Breast epithelium (tissue), 4 donors: ENCODE measurements around the gene RNF150. TPM values are rescaled to one million over a fixed set of nuclear protein-coding genes. Genes with fewer than 3 reads are reported as not detected.

Experiments used
- DNase-seq, 2 donors: peaks; one replicate each; pipeline ENCODE4 v3.0.0-alpha.2; 2019; ENCODE audit warnings: low spot score in 2 of 2
- H3K27ac ChIP-seq, 2 donors: fragments of 200-600 bp; sonication (generic) in 1 of 2; one replicate each; pipeline ENCODE4 v1.5.1; 2016 to 2019; ENCODE audit warnings: mild to moderate bottlenecking in 1 of 2
- H3K27me3 ChIP-seq, 2 donors: fragments of 200-600 bp; sonication (generic) in 1 of 2; one replicate each; pipeline versions ENCODE4 v1.5.1 to v1.6.0; 2017 to 2019; ENCODE audit warnings: control low read depth in 1 of 2, mild to moderate bottlenecking in 1 of 2
- H3K36me3 ChIP-seq: fragments of 200-600 bp; one replicate; pipeline ENCODE4 v1.5.1; 2019
- H3K4me1 ChIP-seq, 2 donors: fragments of 200-600 bp; sonication (generic); one replicate each; pipeline ENCODE4 v1.5.1; 2016 to 2019; ENCODE audit warnings: control low read depth in 1 of 2
- H3K4me3 ChIP-seq, 3 donors: fragments of 200-600 bp; sonication (generic); 1 replicate in 2 of 3; 2 replicates in 1 of 3; pipeline ENCODE4 v1.5.1; 2016 to 2019; ENCODE audit warnings: mild to moderate bottlenecking in 3 of 3, moderate library complexity in 2 of 3
- H3K9me3 ChIP-seq, 2 donors: fragments of 200-600 bp; sonication (generic) in 1 of 2; one replicate each; pipeline ENCODE4 v1.5.1; 2016 to 2019; ENCODE audit warnings: control low read depth in 1 of 2
- CTCF ChIP-seq, 3 donors: fragments of 450-650 bp; IDR thresholded peaks; one replicate each; pipeline ENCODE4 v1.5.1; 2016 to 2017; ENCODE audit warnings: antibody characterized with exemption in 3 of 3, mild to moderate bottlenecking in 3 of 3, moderate library complexity in 3 of 3
- POLR2A ChIP-seq: fragments of 450-650 bp; IDR thresholded peaks from one replicate; pipeline ENCODE4 v1.6.1; 2016; ENCODE audit warnings: antibody characterized with exemption, mild to moderate bottlenecking, moderate library complexity
- POLR2AphosphoS5 ChIP-seq, 3 donors: sonication (generic); formaldehyde crosslinking; IDR thresholded peaks; one replicate each; pipeline ENCODE4 v1.6.1; 2017; ENCODE audit warnings: antibody characterized with exemption in 3 of 3
- intact Hi-C: fragments of 100-400 bp; cut with DNase I; formaldehyde crosslinking; loops from one replicate; pipeline ENCODE4 v1.15.1; 2023; ENCODE audit warnings: low total_unique reads
- total RNA-seq, 3 donors: library from RNA; depleted of rRNA; stranded (reverse); fragments of >200 nt; gene quantifications; one replicate each; pipeline ENCODE4 v1.1.0, GENCODE V29; 2016

The RNF150 gene
- total RNA-seq, 3 donors from 2014 or later: 5.6 to 19.7 (median 14.8) TPM

- DNase-seq: no peak
- TF ChIP-seq CTCF (IDR thresholded peaks at IDR 0.05) (no peak), POLR2A (no peak), POLR2AphosphoS5 (IDR thresholded peaks at IDR 0.05) (no peak)
- intact Hi-C loops: no loop called here
These were observed 207.9 kb downstream of the RNF150 start for GRCh38 chr4:140925417-140925816.

GRCh38 chr4:140924761-140925392 lies 208.4 kb downstream of the RNF150 start:
- TF ChIP-seq CTCF (IDR thresholded peaks at IDR 0.05): no peak
- TF ChIP-seq POLR2AphosphoS5 (IDR thresholded peaks at IDR 0.05): no peak
- TF ChIP-seq POLR2A: no peak
- no peaks in the 10 kb centered on the region for H3K27me3 ChIP-seq
- H3K4me3 ChIP-seq: no peak overlapping the region
- no peaks in the 10 kb centered on the region for H3K36me3 ChIP-seq
- no peak for DNase-seq
- intact Hi-C loops: no loop called here
- H3K9me3 ChIP-seq: no peaks in the 10 kb centered on the region
- no peaks in the 10 kb centered on the region for H3K4me1 ChIP-seq
- no peak overlapping the region for H3K27ac ChIP-seq

More at GRCh38 chr4:140925417-140925816, 207.9 kb downstream of the RNF150 start:
- Histone ChIP-seq H3K9me3 (no peaks in the 10 kb centered on the region), H3K4me3 (no peak overlapping the region), H3K27me3 (no peaks in the 10 kb centered on the region), H3K36me3 (no peaks in the 10 kb centered on the region), H3K4me1 (no peaks in the 10 kb centered on the region), H3K27ac (no peak overlapping the region)

- Histone ChIP-seq H3K36me3 (no peaks in the 10 kb centered on the region), H3K27ac (no peak overlapping the region), H3K4me3 (no peak overlapping the region), H3K9me3 (no peaks in the 10 kb centered on the region), H3K27me3 (no peaks in the 10 kb centered on the region), H3K4me1 (no peaks in the 10 kb centered on the region)
- no peak for DNase-seq
- no peak for TF ChIP-seq POLR2A
- no peak for TF ChIP-seq CTCF (IDR thresholded peaks at IDR 0.05)
- TF ChIP-seq POLR2AphosphoS5 (IDR thresholded peaks at IDR 0.05): no peak
- intact Hi-C loops: no loop called here
These were observed 226.0 kb downstream of the RNF150 start for GRCh38 chr4:140906993-140907962.

GRCh38 chr4:140904904-140905303 lies 228.4 kb downstream of the RNF150 start:
- Histone ChIP-seq H3K9me3 (no peaks in the 10 kb centered on the region), H3K4me1 (no peaks in the 10 kb centered on the region), H3K4me3 (no peak overlapping the region), H3K27me3 (no peaks in the 10 kb centered on the region), H3K36me3 (no peaks in the 10 kb centered on the region), H3K27ac (no peak overlapping the region)
- intact Hi-C loops: no loop called here
- DNase-seq: no peak
- TF ChIP-seq POLR2A (no peak), POLR2AphosphoS5 (IDR thresholded peaks at IDR 0.05) (no peak), CTCF (IDR thresholded peaks at IDR 0.05) (no peak)
